Cardiac muscle cell (in vitro differentiated cells and primary cell): ENCODE data around the gene RPS6KA4. TPM values are rescaled to one million over a fixed set of nuclear protein-coding genes. Genes with fewer than 3 reads are reported as not detected.

ENCODE experiments used
- DNase-seq, 2 donors: peaks; one replicate each; pipeline versions ENCODE4 v3.0.0 to v3.0.0-alpha.2; 2010 to 2017; ENCODE audit warnings: low read depth in 1 of 2, low spot score in 1 of 2
- H3K27ac ChIP-seq: fragments of 200-600 bp; sonication (generic); 2 replicates; pipeline ENCODE4 v1.5.1; 2016
- H3K27me3 ChIP-seq: fragments of 200-600 bp; sonication (generic); 2 replicates; pipeline ENCODE4 v1.6.0; 2016; ENCODE audit warnings: control low read depth
- H3K36me3 ChIP-seq: fragments of 200-600 bp; sonication (generic); 2 replicates; pipeline ENCODE4 v1.5.1; 2016; ENCODE audit warnings: control low read depth
- H3K4me1 ChIP-seq: fragments of 200-600 bp; sonication (generic); 2 replicates; pipeline ENCODE4 v1.8.1; 2017; ENCODE audit warnings: low read depth, mild to moderate bottlenecking, mixed run types
- H3K4me3 ChIP-seq: fragments of 200-600 bp; sonication (generic); 2 replicates; pipeline ENCODE4 v1.5.1; 2016; ENCODE audit warnings: mild to moderate bottlenecking
- H3K9me3 ChIP-seq: fragments of 200-600 bp; sonication (generic); 2 replicates; pipeline ENCODE4 v1.5.1; 2017; ENCODE audit warnings: low read depth, mild to moderate bottlenecking, control low read depth
- CTCF ChIP-seq: IDR thresholded peaks from 2 replicates; pipeline ENCODE4 v1.5.1; 2012; ENCODE audit warnings: low read depth, mild to moderate bottlenecking, low read length
- polyA plus RNA-seq: library from polyadenylated mRNA; unstranded; fragments of >200 nt; fragmentation: Nextera tagmentation; extraction: Ambion mirVana; gene quantifications from 2 replicates; pipeline ENCODE4 v1.2.1, GENCODE V29; 2016
- total RNA-seq: library from RNA; depleted of rRNA; stranded (reverse); fragments of >200 nt; gene quantifications from 2 replicates; pipeline ENCODE4 v1.2.3, GENCODE V29; 2016

Gene RPS6KA4
- total and polyA plus RNA-seq, 2 experiments from 2014 or later = 22.3 to 28.2 TPM

GRCh38 chr11:64339754-64340408, 19.1 kb upstream of the RPS6KA4 start, which contains the start of gene CCDC88B:
CCDC88B (plus strand) TSS chr11:64340204; CDS start chr11:64340267, 63 bp downstream.
- no peaks in the 10 kb centered on the region for H3K4me1 ChIP-seq
- no peaks in the 10 kb centered on the region for H3K27me3 ChIP-seq
- no peaks in the 10 kb centered on the region for H3K36me3 ChIP-seq
- H3K4me3 ChIP-seq = no peak within 1 kb of the TSS
- DNase-seq = no peak
- no peak for TF ChIP-seq CTCF
- H3K9me3 ChIP-seq = no peaks in the 10 kb centered on the region
- no peak within 1 kb of the TSS for H3K27ac ChIP-seq

- Histone ChIP-seq H3K4me1 (no peaks in the 10 kb centered on the region), H3K27me3 (no peaks in the 10 kb centered on the region), H3K27ac (no peak overlapping the region), H3K9me3 (no peaks in the 10 kb centered on the region), H3K36me3 (no peaks in the 10 kb centered on the region), H3K4me3 (no peak overlapping the region)
- DNase-seq = peak in 1 of 2 donors; percentile 30
- TF ChIP-seq CTCF = no peak
These were observed 18.2 kb upstream of the RPS6KA4 start for GRCh38 chr11:64340671-64341335.

- no peak overlapping the region for H3K27ac ChIP-seq
- no peak for DNase-seq
- no peak for TF ChIP-seq CTCF
- no peaks in the 10 kb centered on the region for H3K4me1 ChIP-seq
- H3K27me3 ChIP-seq = no peaks in the 10 kb centered on the region
- no peak overlapping the region for H3K4me3 ChIP-seq
- H3K9me3 ChIP-seq = no peaks in the 10 kb centered on the region
- no peaks in the 10 kb centered on the region for H3K36me3 ChIP-seq
These were observed 17.5 kb upstream of the RPS6KA4 start for GRCh38 chr11:64341429-64341828.

GRCh38 chr11:64341851-64342791, 16.8 kb upstream of the RPS6KA4 start:
- DNase-seq = peak; percentile 91 to 93
- Histone ChIP-seq H3K4me1 (no peaks in the 10 kb centered on the region), H3K27me3 (no peaks in the 10 kb centered on the region), H3K27ac (no peak overlapping the region), H3K4me3 (no peak overlapping the region), H3K36me3 (no peaks in the 10 kb centered on the region), H3K9me3 (no peaks in the 10 kb centered on the region)
- TF ChIP-seq CTCF = peak; percentile 54

- Histone ChIP-seq H3K27ac (no peak overlapping the region), H3K9me3 (no peaks in the 10 kb centered on the region), H3K4me1 (no peaks in the 10 kb centered on the region), H3K4me3 (no peak overlapping the region), H3K36me3 (no peaks in the 10 kb centered on the region), H3K27me3 (no peaks in the 10 kb centered on the region)
- no peak for DNase-seq
- TF ChIP-seq CTCF = no peak
These were observed 15.9 kb upstream of the RPS6KA4 start for GRCh38 chr11:64342869-64343745.
